GM12872 (cell line): ENCODE results near the gene MAN1A2.

Experiments used
- CTCF ChIP-seq: IDR thresholded peaks from 3 replicates; pipeline ENCODE4 v1.5.1; 2011; ENCODE audit warnings: low read depth, mild to moderate bottlenecking, low read length, moderate library complexity; ENCODE audit not compliant: insufficient read depth

MAN1A2 gene

DNA sequence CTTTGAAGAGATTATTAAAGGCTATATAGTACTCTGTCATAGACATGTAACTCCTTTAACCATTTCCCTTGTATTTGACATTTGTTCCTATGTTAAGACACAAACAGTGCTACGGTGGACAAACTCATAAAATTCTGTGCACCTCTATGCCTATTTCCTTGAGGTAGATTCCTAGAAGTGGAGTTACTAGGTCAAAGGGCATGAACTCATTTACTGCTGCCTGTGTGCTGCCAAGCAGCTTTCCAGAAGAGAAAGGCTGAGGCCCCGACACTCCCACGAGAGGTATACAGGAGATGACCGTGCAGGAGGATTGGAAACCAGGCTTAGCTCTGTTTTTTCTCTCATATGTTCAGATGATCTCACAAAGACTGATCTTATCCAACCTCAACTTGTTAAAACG is 204.2 kb downstream of the MAN1A2 start:
- no peak for TF ChIP-seq CTCF

DNA sequence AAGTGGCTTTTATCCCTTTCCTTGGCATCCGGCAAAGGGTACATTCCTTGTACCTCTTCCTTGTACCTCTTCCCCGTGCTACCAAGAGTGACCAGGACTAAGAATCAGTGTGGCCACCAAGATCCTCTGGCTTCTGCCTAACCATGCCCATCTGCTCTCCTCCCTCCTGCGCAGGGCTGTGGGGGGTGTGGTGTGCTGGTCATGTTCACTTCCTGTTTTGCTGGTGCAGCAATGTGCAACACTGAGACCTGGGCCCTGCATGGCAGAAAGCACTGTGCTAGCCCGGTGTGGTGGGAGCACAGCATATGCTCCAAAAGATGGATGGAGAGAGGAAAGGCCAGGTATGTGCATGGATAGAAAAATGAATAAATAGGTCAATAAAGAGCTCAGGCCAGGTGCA is 205.3 kb downstream of the MAN1A2 start:
- TF ChIP-seq CTCF: no peak

DNA sequence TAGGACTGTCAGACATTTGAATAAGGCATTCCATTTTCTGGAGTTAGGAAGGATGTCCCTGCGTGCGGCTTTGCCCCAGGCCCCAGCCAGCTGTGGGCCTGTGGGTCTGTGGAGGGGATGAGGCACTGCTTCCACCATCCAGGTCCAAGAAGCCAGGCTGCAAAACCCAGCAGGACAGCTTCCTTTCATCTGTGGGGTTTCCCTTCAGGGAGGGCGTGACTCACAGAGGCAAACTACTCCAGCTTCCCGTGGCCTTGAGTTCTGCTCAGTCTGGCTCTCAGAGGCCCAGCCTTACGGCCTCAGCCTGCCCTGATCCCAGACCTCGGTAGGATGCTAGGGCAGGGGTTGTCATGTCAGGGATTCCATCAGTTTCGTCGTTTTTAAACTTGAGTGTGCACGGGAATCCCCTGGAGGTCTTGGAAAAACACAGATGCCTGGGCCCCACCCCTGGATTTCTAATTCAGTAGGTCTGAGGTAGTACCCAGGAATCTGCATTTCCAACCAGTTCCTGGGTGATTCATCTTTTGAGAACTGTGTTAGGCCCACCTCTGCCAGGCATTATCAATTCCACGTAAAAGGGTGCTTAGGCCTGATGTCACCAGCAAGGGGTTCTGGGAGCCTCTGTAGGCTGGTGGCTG is 206.3 kb downstream of the MAN1A2 start:
- no peak for TF ChIP-seq CTCF

- TF ChIP-seq CTCF: no peak
Observed at GRCh38 chr1:117574161-117574835, 207.0 kb downstream of the MAN1A2 start.

- no peak for TF ChIP-seq CTCF
Observed at GRCh38 chr1:117575586-117576225, 208.5 kb downstream of the MAN1A2 start.

- TF ChIP-seq CTCF: no peak
Observed at GRCh38 chr1:117576236-117576635, 209.0 kb downstream of the MAN1A2 start.

- TF ChIP-seq CTCF: no peak
Observed at GRCh38 chr1:117577191-117577885, 210.1 kb downstream of the MAN1A2 start.
